Activated effector memory CD4-positive, alpha-beta T cell treated with anti-CD3 and anti-CD28 coated beads, Interleukin-2, amount 50 U/mL, for 16 hours (primary cell): ENCODE measurements around the gene SNAPC2.

ENCODE experiments used
- DNase-seq: peaks from one replicate; pipeline ENCODE4 v3.0.0-alpha.2; 2020

The SNAPC2 gene

DNA sequence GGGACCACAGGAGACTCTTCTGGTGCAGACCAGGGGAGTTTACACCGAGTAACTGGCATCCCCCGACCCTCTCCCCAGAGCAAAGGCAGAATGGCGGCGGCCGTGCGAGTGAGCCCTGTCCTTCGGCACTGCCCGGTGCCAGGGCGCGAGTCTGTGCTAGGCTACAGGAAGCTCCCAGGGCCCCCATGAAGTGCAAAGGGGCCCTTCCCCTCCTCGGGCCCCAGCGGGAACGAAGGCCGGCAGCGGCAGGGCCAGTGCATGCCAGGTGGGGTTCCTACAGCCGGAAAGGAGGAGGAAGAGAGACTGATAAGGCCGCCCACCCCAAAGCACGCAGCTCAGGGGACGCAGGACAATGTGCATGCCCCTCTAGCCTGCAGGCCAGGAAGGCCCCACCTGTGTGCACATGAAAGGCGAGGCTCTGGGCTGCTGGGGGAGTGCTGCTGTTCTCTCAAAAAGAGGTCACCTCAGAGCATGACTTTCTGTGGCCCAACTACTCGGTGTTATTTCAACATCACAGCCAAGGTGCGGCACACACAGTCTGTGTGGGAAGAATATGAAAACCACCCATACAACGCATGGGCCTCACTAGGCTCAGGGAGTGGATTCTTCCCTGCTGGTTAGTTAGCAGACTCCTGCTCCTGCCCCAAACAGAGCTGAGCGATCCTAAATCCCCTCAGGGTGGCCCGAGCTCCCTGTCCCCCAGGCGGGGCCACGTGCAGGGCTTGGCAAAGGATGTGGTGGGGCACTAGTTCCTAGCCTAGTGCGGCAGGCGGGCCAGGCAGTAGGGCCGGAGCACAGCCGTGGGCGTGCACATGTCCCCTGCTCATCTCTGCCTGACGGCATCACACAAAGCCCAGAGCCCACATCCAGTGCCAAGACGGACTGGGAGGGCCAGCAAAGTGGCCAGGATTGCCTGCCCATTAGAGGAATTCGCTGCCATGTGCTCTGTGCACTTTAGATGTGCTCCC, 51.7 kb downstream of the SNAPC2 start:
- no peak for DNase-seq
